Measurements from ENCODE around the gene NVL.

NVL gene

DNA sequence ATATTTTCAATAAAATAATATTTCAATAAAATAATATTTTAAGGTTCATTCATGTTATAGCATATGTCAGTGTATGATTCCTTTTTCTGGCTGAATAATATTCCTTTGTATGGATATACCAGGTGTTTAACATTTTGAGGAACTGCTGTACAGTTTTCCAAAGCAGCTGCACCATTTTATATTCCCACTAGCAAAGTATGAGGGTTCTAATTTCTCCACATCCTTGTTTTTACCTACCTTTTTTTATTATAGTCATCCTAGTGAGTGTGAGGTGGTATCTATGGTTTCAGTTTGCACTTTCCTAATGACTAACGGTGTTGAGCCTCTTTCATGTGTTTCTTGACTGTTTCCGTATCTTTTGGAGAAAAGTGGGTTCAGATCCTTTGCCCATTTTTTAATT lies 141.7 kb downstream of the NVL start:
- no peak for TF ChIP-seq CEBPB (IDR thresholded peaks at IDR 0.05)
- no peak for TF ChIP-seq TCF12 (IDR thresholded peaks at IDR 0.05; ENCODE audit: low read depth)
- no peak for TF ChIP-seq TAF1 (IDR thresholded peaks at IDR 0.05; ENCODE audit: low read depth)
- no peak for TF ChIP-seq EP300 (IDR thresholded peaks at IDR 0.05; ENCODE audit: borderline replicate concordance)
- no peak for TF ChIP-seq NFIC (IDR thresholded peaks at IDR 0.05)
- TF ChIP-seq, protein P1, sequence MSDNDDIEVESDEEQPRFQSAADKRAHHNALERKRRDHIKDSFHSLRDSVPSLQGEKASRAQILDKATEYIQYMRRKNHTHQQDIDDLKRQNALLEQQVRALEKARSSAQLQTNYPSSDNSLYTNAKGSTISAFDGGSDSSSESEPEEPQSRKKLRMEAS (IDR thresholded peaks at IDR 0.05), result no peak
- TF ChIP-seq RAD21 (IDR thresholded peaks at IDR 0.05; ENCODE audit: low read depth), result no peak

DNA sequence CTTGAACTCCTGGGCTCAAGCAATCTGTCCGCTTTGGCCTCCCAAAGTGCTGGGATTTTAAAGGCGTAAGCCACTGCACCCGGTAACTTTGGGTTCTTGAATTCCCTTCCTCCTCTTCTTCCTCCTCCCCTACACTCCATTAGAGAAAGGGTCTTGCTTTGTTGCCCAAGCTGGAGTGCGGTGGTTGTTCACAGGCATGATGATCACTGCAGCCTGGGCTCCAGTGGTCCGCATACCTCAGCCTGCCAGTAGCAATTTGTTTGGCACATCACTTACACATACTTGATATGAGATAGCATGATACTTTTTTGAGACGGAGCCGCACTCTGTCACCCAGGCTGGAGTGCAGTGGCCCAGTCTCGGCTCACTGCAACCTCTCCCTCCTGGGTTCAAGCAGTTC lies 144.8 kb downstream of the NVL start:
- TF ChIP-seq TAF1 (IDR thresholded peaks at IDR 0.05; ENCODE audit: low read depth), result no peak
- TF ChIP-seq, protein P2, sequence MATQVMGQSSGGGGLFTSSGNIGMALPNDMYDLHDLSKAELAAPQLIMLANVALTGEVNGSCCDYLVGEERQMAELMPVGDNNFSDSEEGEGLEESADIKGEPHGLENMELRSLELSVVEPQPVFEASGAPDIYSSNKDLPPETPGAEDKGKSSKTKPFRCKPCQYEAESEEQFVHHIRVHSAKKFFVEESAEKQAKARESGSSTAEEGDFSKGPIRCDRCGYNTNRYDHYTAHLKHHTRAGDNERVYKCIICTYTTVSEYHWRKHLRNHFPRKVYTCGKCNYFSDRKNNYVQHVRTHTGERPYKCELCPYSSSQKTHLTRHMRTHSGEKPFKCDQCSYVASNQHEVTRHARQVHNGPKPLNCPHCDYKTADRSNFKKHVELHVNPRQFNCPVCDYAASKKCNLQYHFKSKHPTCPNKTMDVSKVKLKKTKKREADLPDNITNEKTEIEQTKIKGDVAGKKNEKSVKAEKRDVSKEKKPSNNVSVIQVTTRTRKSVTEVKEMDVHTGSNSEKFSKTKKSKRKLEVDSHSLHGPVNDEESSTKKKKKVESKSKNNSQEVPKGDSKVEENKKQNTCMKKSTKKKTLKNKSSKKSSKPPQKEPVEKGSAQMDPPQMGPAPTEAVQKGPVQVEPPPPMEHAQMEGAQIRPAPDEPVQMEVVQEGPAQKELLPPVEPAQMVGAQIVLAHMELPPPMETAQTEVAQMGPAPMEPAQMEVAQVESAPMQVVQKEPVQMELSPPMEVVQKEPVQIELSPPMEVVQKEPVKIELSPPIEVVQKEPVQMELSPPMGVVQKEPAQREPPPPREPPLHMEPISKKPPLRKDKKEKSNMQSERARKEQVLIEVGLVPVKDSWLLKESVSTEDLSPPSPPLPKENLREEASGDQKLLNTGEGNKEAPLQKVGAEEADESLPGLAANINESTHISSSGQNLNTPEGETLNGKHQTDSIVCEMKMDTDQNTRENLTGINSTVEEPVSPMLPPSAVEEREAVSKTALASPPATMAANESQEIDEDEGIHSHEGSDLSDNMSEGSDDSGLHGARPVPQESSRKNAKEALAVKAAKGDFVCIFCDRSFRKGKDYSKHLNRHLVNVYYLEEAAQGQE (IDR thresholded peaks at IDR 0.05; ENCODE audit: low read depth), result no peak
- no peak for TF ChIP-seq NFIC (IDR thresholded peaks at IDR 0.05)
- TF ChIP-seq CREB1 (IDR thresholded peaks at IDR 0.05; ENCODE audit: low read depth), result no peak
- TF ChIP-seq EP300 (IDR thresholded peaks at IDR 0.05; ENCODE audit: borderline replicate concordance), result no peak
- TF ChIP-seq TCF12 (IDR thresholded peaks at IDR 0.05; ENCODE audit: low read depth), result no peak
- TF ChIP-seq FOXM1 (IDR thresholded peaks at IDR 0.05; ENCODE audit: borderline replicate concordance, low read depth), result no peak
- TF ChIP-seq, protein P3, sequence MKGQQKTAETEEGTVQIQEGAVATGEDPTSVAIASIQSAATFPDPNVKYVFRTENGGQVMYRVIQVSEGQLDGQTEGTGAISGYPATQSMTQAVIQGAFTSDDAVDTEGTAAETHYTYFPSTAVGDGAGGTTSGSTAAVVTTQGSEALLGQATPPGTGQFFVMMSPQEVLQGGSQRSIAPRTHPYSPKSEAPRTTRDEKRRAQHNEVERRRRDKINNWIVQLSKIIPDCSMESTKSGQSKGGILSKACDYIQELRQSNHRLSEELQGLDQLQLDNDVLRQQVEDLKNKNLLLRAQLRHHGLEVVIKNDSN (IDR thresholded peaks at IDR 0.05), result no peak

DNA sequence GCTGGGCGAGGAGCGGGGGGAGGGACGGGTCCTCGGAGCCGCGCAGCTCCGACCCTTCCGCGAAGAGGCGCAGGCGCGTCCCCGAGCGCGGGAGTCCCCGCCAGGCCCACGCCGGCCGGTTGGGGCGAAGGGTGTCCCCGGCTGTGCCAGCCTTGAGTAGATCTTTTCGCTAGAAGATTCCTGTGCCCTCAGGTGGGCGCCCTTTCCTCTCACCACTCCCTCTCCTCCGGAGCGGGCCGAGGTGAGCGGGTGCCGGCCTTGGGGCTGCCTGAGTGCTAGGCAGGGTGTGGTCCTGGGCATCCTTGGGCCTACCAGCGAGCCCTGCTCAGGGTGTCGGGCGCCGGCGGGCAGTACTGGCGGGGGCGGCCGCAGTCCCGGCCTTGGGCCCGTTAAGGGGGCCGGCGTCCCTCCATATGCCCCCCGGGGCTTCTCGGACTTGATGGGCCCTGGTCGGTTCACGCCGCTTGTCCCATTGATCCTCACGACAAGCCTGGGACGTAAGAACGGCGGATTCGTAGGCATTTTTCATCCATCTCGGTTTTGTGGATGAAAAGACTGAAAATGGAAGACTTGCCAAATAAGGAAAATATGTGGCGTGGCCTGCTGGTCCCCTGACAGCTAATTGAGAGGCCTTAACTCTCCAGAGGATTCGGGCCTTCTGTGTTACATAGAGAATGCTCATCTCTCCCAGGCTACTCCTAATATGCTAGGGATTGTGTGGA lies 146.2 kb downstream of the NVL start:
- TF ChIP-seq, protein P1 (IDR thresholded peaks at IDR 0.05), result peak; percentile 77
- TF ChIP-seq ZBTB7A (IDR thresholded peaks at IDR 0.05; ENCODE audit: low read depth) (peak; percentile 37; the same call in 1 of the 2 replicates), RAD21 (IDR thresholded peaks at IDR 0.05; ENCODE audit: low read depth) (0 out of 2 replicates have a peak, but pooled peaks have one; percentile 7), NFIC (IDR thresholded peaks at IDR 0.05) (no peak; the same call in 1 of the 2 replicates), TEAD4 (IDR thresholded peaks at IDR 0.05) (no peak), EGR1 (IDR thresholded peaks at IDR 0.05) (no peak)

DNA sequence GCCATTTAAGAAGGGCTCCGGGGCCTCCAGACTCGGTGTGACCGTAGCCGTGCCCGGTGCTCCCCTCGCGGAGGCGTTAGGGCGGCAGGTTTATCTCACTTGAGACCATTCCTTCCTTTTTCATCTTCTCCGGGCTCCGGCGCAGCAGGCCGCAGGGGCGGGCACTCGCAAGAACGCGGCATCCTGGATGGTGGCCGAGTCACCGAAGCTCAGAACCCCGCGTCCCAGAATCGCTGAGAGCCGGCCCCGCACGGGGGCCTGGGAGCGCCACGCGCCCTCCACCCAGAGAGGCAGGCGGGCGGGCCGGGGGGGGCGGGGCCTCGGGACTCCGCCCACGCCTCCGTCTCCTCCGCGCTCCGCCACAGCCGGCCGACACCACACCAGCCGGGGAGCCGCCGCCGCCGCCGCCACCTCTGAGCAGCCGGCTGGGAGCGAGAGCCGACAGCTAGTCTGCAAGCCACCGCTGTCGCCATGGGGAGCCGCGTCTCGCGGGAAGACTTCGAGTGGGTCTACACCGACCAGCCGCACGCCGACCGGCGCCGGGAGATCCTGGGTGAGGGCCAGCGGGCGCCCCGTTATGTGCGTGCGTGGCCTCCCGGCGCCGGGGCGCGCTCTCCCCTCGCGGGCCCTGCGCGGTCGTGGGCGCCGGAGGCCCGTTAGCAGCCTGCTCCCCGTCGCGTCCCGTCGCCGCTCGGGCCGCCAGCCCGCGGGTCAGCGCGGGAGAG lies 146.9 kb downstream of the NVL start, which contains the start of gene DEGS1:
TSS of gene DEGS1 (plus strand) at position 375 of the 725 bp plus-strand sequence. CDS start at position 472, 97 bp downstream.
- TF ChIP-seq FOXM1 (IDR thresholded peaks at IDR 0.05; ENCODE audit: borderline replicate concordance, low read depth) (no peak), NFIC (IDR thresholded peaks at IDR 0.05) (peak; percentile 27), TAF1 (IDR thresholded peaks at IDR 0.05; ENCODE audit: low read depth) (peak; percentile 70; the same call in 1 of the 2 replicates), EGR1 (IDR thresholded peaks at IDR 0.05) (no peak; the same call in 1 of the 2 replicates), YY1 (IDR thresholded peaks at IDR 0.05; ENCODE audit: low read depth) (0 out of 2 replicates have a peak, but pooled peaks have one; percentile 7), CEBPB (IDR thresholded peaks at IDR 0.05) (no peak), EP300 (IDR thresholded peaks at IDR 0.05; ENCODE audit: borderline replicate concordance) (no peak), CREB1 (IDR thresholded peaks at IDR 0.05; ENCODE audit: low read depth) (no peak), TCF12 (IDR thresholded peaks at IDR 0.05; ENCODE audit: low read depth) (no peak; the same call in 1 of the 2 replicates), ZBTB7A (IDR thresholded peaks at IDR 0.05; ENCODE audit: low read depth) (no peak; the same call in 1 of the 2 replicates), TEAD4 (IDR thresholded peaks at IDR 0.05) (no peak), RAD21 (IDR thresholded peaks at IDR 0.05; ENCODE audit: low read depth) (no peak)
- TF ChIP-seq, protein P3 (IDR thresholded peaks at IDR 0.05), result no peak
- TF ChIP-seq, protein P2 (IDR thresholded peaks at IDR 0.05; ENCODE audit: low read depth), result no peak
- TF ChIP-seq, protein P1 (IDR thresholded peaks at IDR 0.05), result peak; percentile 55; the same call in 1 of the 2 replicates

Data from Ishikawa (cell line).